ENCODE results near the gene SPECC1L.
"Not testable (repeated sequence)": the region's sequence is repeated elsewhere in the genome, so short reads cannot be mapped to it uniquely, and the experiment has no call there.

The SPECC1L gene

GRCh38 chr22:24270556-24271385, at the start of gene SPECC1L:
Gene SPECC1L (plus strand): TSS chr22:24270831. CDS start chr22:24302232, 31,401 bp downstream.
- peak; percentile 95 for DNase-seq

- DNase-seq, result no peak
Measured at GRCh38 chr22:24224468-24224867, 46.2 kb upstream of the SPECC1L start.

- no peak for DNase-seq
Measured at GRCh38 chr22:24225044-24225601, 45.5 kb upstream of the SPECC1L start.

- DNase-seq, result no peak
Measured at GRCh38 chr22:24225951-24226350, 44.7 kb upstream of the SPECC1L start.

GRCh38 chr22:24230911-24231656, 39.5 kb upstream of the SPECC1L start:
- no peak for DNase-seq

- DNase-seq, result no peak
Measured at GRCh38 chr22:24231706-24232105, 38.9 kb upstream of the SPECC1L start.

- no peak for DNase-seq
Measured at GRCh38 chr22:24232124-24232523, 38.5 kb upstream of the SPECC1L start.

- no peak for DNase-seq
Measured at GRCh38 chr22:24232725-24233124, 37.9 kb upstream of the SPECC1L start.

GRCh38 chr22:24233235-24233634, 37.4 kb upstream of the SPECC1L start:
- DNase-seq, result no peak

- DNase-seq, result no peak
Measured at GRCh38 chr22:24233816-24234215, 36.8 kb upstream of the SPECC1L start.

- no peak for DNase-seq
Measured at GRCh38 chr22:24235315-24235714, 35.3 kb upstream of the SPECC1L start.

GRCh38 chr22:24236656-24237055, 34.0 kb upstream of the SPECC1L start:
- DNase-seq, result no peak

GRCh38 chr22:24238101-24238694, 32.4 kb upstream of the SPECC1L start:
- DNase-seq, result not testable (repeated sequence)

GRCh38 chr22:24240381-24240780, 30.2 kb upstream of the SPECC1L start:
- no peak for DNase-seq

- not testable (repeated sequence) for DNase-seq
Measured at GRCh38 chr22:24240985-24241692, 29.5 kb upstream of the SPECC1L start.

- not testable (repeated sequence) for DNase-seq
Measured at GRCh38 chr22:24243417-24243816, 27.2 kb upstream of the SPECC1L start.

- DNase-seq, result no peak
Measured at GRCh38 chr22:24244144-24244787, 26.4 kb upstream of the SPECC1L start.

GRCh38 chr22:24245030-24245431, 25.6 kb upstream of the SPECC1L start, which contains the start of gene GGT5:
Gene GGT5 (minus strand): TSS chr22:24245082. CDS start chr22:24244725, 357 bp downstream.
- not testable (repeated sequence) for DNase-seq

- DNase-seq, result not testable (repeated sequence)
Measured at GRCh38 chr22:24245584-24246561, 24.8 kb upstream of the SPECC1L start.

- no peak for DNase-seq
Measured at GRCh38 chr22:24247011-24247507, 23.6 kb upstream of the SPECC1L start.
